ENCODE data around the gene SLC7A11.

The SLC7A11 gene

DNA sequence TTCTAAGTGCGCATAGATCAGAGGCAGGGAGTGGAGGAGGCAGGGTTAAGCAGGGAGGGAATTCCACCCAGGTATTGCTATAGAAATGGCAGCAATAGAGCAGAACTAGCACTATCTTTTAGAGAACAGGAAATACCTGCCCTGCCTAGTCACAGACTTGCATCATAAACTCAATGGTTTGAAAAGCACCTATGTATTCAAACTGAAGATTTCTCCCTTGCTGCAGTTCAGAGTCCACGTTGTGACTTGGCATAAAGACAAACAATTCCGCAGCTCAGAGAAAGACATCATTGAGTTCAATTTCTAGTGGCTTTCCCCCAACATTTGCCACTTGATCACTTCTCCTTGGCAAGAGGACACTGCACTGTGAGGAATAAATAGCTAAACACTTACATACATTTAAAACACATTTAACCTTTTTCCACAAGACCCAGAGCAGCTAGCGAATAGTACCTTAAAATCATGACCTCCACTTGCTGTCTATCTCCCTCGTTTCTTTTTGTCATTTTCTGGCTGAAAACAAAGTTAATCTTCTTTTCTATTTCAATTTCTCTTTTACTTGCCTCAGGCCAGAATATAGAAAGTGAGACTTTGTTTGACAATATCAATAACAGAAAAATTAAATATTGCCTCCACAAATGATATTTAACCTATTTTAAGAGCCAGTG is 42.4 kb downstream of the SLC7A11 start:
- no peak for DNase-seq (ENCODE audit: low read depth)
- no peak overlapping the region for H3K4me3 ChIP-seq (ENCODE audit: low read length)
- TF ChIP-seq, protein P1, sequence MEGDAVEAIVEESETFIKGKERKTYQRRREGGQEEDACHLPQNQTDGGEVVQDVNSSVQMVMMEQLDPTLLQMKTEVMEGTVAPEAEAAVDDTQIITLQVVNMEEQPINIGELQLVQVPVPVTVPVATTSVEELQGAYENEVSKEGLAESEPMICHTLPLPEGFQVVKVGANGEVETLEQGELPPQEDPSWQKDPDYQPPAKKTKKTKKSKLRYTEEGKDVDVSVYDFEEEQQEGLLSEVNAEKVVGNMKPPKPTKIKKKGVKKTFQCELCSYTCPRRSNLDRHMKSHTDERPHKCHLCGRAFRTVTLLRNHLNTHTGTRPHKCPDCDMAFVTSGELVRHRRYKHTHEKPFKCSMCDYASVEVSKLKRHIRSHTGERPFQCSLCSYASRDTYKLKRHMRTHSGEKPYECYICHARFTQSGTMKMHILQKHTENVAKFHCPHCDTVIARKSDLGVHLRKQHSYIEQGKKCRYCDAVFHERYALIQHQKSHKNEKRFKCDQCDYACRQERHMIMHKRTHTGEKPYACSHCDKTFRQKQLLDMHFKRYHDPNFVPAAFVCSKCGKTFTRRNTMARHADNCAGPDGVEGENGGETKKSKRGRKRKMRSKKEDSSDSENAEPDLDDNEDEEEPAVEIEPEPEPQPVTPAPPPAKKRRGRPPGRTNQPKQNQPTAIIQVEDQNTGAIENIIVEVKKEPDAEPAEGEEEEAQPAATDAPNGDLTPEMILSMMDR (conservative IDR thresholded peaks at IDR 0.05; ENCODE audit: low read length): no peak

DNA sequence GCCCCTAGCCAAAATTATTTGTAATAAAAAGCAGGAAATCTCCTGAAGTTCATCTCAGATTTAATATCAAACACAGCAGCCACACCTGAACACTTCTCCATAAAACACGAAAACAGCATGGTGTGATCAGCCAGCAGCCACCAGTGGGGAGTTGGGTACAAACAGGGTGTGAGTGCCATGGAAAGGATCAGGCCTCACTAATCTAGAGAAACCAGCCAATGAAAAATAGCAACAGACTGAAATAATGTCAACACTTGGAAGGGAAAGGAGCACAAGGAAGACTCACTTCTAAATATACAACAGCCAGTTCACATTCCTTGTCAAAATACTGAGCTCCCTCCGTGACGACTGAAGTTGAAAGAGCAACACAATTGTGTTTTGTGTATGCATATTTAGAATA is 46.0 kb downstream of the SLC7A11 start:
- TF ChIP-seq, protein P1 (conservative IDR thresholded peaks at IDR 0.05; ENCODE audit: low read length): no peak
- no peak overlapping the region for H3K4me3 ChIP-seq (ENCODE audit: low read length)
- DNase-seq (ENCODE audit: low read depth): no peak

DNA sequence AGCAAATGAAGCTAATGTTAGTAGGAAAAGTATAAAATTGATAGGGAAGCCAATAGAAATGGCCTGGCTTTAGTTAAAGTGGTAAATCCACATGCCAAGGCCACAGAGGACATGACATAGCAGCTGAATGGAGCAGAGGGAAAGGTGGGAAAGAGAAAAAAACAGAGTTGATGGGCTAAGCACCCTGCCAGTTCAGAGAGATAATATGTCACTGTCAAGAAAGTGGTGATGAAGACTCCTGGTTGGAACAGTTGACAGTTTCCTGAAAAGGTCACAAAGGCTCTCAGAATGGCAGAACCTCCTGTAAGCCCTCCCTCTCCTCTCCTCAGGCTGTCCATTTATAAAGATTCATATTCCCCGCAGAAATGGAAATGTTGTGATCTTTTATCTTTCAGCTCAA is 48.2 kb downstream of the SLC7A11 start:
- no peak overlapping the region for H3K4me3 ChIP-seq (ENCODE audit: low read length)

DNA sequence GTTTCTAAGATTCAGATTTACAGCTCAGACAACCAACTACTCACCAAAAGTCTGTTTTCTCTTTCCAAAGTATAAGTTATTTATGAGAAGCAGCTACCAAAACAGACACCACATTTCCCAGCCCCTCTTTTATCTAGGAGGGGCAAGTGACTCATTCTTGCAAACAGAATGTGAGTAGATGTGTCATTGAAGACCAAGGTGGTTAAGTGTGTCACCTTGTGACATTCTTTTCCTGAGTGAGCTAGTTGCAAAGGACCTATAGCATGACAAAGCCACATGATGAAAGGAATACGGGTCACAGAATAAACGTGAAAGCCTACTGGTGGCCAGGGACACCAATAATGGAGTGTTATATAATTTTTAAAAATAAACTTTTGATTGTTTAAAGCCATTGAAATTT is 50.0 kb downstream of the SLC7A11 start:
- no peak overlapping the region for H3K4me3 ChIP-seq (ENCODE audit: low read length)
- no peak for DNase-seq (ENCODE audit: low read depth)
- TF ChIP-seq, protein P1 (conservative IDR thresholded peaks at IDR 0.05; ENCODE audit: low read length): no peak

More for the DNA sequence above, 48.2 kb downstream of the SLC7A11 start:
- DNase-seq (ENCODE audit: low read depth): no peak
- TF ChIP-seq, protein P1 (conservative IDR thresholded peaks at IDR 0.05; ENCODE audit: low read length): no peak

DNA sequence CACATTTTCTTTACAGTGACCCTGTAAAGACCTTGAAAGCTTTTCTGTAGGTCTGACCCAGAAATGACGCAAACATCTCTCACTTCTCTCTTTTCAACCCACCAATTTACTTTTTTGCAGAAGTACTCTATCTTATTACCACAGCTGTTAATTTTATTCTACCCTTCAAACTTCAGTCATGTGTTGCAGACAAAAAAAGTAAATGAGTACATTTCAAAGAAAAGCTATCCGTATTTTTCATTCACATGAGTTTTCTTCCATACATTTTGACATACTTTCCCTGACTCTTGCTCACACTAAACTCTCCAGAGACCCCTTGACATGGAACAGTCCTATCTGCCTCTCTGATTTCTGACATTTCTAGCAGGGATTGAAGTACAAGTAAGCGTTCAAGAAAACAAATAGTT is 51.7 kb downstream of the SLC7A11 start:
- TF ChIP-seq, protein P1 (conservative IDR thresholded peaks at IDR 0.05; ENCODE audit: low read length): no peak
- no peak overlapping the region for H3K4me3 ChIP-seq (ENCODE audit: low read length)
- no peak for DNase-seq (ENCODE audit: low read depth)

DNA sequence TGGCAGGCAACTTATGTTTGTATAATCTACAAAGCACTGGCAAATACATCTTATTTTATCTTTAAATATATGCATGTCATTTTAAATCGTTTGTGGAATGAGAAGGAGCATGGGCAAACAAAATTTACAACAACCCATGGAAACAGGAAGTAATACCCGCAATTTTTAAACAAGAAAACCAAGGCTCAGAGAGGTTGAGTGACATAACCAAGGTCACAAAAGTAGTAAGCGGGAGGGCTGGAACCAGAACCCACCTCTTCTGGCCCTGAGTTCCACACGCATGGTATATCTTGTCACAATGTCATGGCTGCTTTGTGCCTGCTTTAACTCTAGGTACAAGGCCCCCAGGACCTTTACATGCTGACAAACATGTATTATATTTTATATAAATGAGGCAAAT is 52.9 kb downstream of the SLC7A11 start:
- no peak overlapping the region for H3K4me3 ChIP-seq (ENCODE audit: low read length)
- TF ChIP-seq, protein P1 (conservative IDR thresholded peaks at IDR 0.05; ENCODE audit: low read length): no peak
- no peak for DNase-seq (ENCODE audit: low read depth)

DNA sequence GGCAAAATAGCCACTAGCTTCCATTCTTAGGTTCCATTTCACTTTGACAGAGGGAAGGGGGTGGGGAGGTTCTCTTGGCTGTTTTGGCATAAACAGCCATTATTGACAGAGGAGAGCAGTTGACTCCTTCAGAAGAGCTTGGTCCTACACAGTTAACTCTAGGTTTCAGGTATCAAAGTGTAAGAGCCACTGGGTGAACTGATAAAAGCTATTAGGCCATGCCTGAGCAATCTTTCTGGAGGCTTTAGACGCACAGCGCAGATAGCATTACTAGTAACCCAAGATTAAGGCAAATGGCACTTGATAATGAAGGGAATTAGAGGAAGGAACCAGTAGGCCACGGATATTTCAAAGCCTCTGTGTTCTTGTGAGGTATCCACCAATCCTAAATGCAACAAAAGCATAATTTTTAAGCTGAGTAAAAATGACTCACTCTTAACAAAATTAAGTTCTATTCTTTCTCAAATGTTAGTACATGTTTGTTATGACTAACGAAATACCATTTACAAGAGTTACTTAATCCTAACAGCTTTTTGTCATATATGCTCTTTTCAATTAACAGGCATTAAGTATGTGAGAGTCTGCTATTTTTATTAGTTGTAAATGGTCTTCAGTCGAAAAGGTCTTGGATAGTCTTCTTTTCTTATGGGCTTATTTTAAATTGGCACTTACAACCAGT is 53.6 kb downstream of the SLC7A11 start:
- TF ChIP-seq, protein P1 (conservative IDR thresholded peaks at IDR 0.05; ENCODE audit: low read length): no peak
- no peak for DNase-seq (ENCODE audit: low read depth)
- H3K4me3 ChIP-seq (ENCODE audit: low read length): no peak overlapping the region

Data from AG10803 (cell line).